Smooth muscle cell of bladder (primary cell): ENCODE data around the gene ASXL2. TPM values are rescaled to one million over a fixed set of nuclear protein-coding genes. Genes with fewer than 3 reads are reported as not detected.

Source experiments
- total RNA-seq: library from RNA; depleted of rRNA; stranded (reverse); fragments of >200 nt; gene quantifications from 2 replicates; pipeline ENCODE4 v1.2.3, GENCODE V29; 2014

Gene ASXL2
- 4.3 and 4.6 TPM in 2 replicates for total RNA-seq

GRCh38 chr2:25878361-25879132 is at the start of gene ASXL2:
TSS of gene ASXL2 (minus strand) at chr2:25878487. CDS start at chr2:25878222, 265 bp downstream.

Other genes with a start within 250 kb of the ASXL2 start
- gene DTNB, start 204.9 kb downstream of the ASXL2 start, total RNA-seq = 2.5 and 3.4 TPM in 2 replicates
- 6.0 and 7.0 TPM in 2 replicates for gene KIF3C, start 104.0 kb upstream of the ASXL2 start, total RNA-seq
- 96.7 and 131 TPM in 2 replicates for gene RAB10, start 155.6 kb upstream of the ASXL2 start, total RNA-seq